ENCODE measurements around the gene SAE1. TPM values are rescaled to one million over a fixed set of nuclear protein-coding genes. Genes with fewer than 3 reads are reported as not detected.

SAE1 gene
- total RNA-seq, 1 experiment from 2014 or later, result 140 TPM

- CTCF ChIA-PET, result no interaction called here
- no TSS peak for BruUV-seq (replicated peaks)
- DNase-seq (ENCODE audit: low read depth, low spot score), result no peak
Measured at GRCh38 chr19:47111682-47112165, 18.9 kb upstream of the SAE1 start.

GRCh38 chr19:47112166-47112996 is 18.3 kb upstream of the SAE1 start:
- Histone ChIP-seq H3K4me3 (ENCODE audit: low read depth in 2 of 2, low read length in 2 of 2) (peak overlapping the region; percentile 85 to 86), H3K9me3 (ENCODE audit: control insufficient read depth, insufficient read depth, low read depth, low read length) (no peaks in the 10 kb centered on the region), H3K27ac (ENCODE audit: low read length) (peak overlapping the region; percentile 98), H3K4me1 (ENCODE audit: control insufficient read depth, insufficient read depth, low read length) (peaks cover 28% of the 10 kb centered on the region), H3K27me3 (ENCODE audit: control insufficient read depth, insufficient read depth, low read length) (no peaks in the 10 kb centered on the region), H3K36me3 (ENCODE audit: control insufficient read depth, insufficient read depth, low read length) (no peaks in the 10 kb centered on the region; the same call in 1 of the 2 replicates)
- DNase-seq (ENCODE audit: low read depth, low spot score), result no peak
- intact Hi-C loops (cut with micrococcal nuclease; ENCODE audit: unreplicated experiment) (no loop called here), in situ Hi-C loops (cut with HindIII; ENCODE audit: low pct_unique_long_range_greater_than_20kb, low sequenced_read_pairs) (no loop called here)
- ChIA-PET CTCF (no interaction called here), POLR2A (interaction anchor here (0.6 to 1.4 kb wide), 6 partner anchors 19 to 502 kb away, joined by 3 to 15 read pairs (median 4); partner anchors contain the start of gene SAE1)
- ATAC-seq, result peak; percentile 62
- BruUV-seq (replicated peaks), result no TSS peak
- no peak for TF ChIP-seq REST (IDR thresholded peaks at IDR 0.05; ENCODE audit: insufficient read depth in 1 of 2, low read depth in 2 of 2, low read length in 1 of 2)
- TF ChIP-seq CTCF (IDR thresholded peaks at IDR 0.05), result no peak
- TF ChIP-seq SIN3A (IDR thresholded peaks at IDR 0.05; ENCODE audit: borderline replicate concordance, insufficient read depth, low read depth, low read length), result 0 out of 2 replicates have a peak, but pooled peaks have one; percentile 37
- TF ChIP-seq POLR2AphosphoS5 (IDR thresholded peaks at IDR 0.05; ENCODE audit: low read depth, low read length), result peak; percentile 57
- no peak; the same call in 1 of the 2 replicates for TF ChIP-seq TCF7L2 (IDR thresholded peaks at IDR 0.05; ENCODE audit: low read depth, low read length)

More at GRCh38 chr19:47111682-47112165, 18.9 kb upstream of the SAE1 start:
- ATAC-seq, result no peak
- peaks cover 33% of the 10 kb centered on the region for H3K4me1 ChIP-seq (ENCODE audit: control insufficient read depth, insufficient read depth, low read length)
- no peak for TF ChIP-seq TCF7L2 (IDR thresholded peaks at IDR 0.05; ENCODE audit: low read depth, low read length)
- TF ChIP-seq SIN3A (IDR thresholded peaks at IDR 0.05; ENCODE audit: borderline replicate concordance, insufficient read depth, low read depth, low read length), result no peak
- H3K27ac ChIP-seq (ENCODE audit: low read length), result peak overlapping the region; percentile 98
- H3K36me3 ChIP-seq (ENCODE audit: control insufficient read depth, insufficient read depth, low read length), result no peaks in the 10 kb centered on the region; the same call in 1 of the 2 replicates
- intact Hi-C loops (cut with micrococcal nuclease; ENCODE audit: unreplicated experiment) (no loop called here), in situ Hi-C loops (cut with HindIII; ENCODE audit: low pct_unique_long_range_greater_than_20kb, low sequenced_read_pairs) (no loop called here)
- peak overlapping the region; percentile 85 to 86 for H3K4me3 ChIP-seq (ENCODE audit: low read depth in 2 of 2, low read length in 2 of 2)
- no peaks in the 10 kb centered on the region for H3K27me3 ChIP-seq (ENCODE audit: control insufficient read depth, insufficient read depth, low read length)
- H3K9me3 ChIP-seq (ENCODE audit: control insufficient read depth, insufficient read depth, low read depth, low read length), result no peaks in the 10 kb centered on the region
- POLR2A ChIA-PET, result interaction anchor here (0.8 kb wide), 1 partner anchor 248 kb away, joined by 15 read pairs; no protein-coding TSS in a partner anchor

Data from Panc1 (cell line).